ENCODE data around the gene NPHP4.

Gene NPHP4

GRCh38 chr1:5842679-5843078 lies 149.5 kb downstream of the NPHP4 start:
- Histone ChIP-seq H3K27ac (ENCODE audit: low read length) (no peak overlapping the region), H3K9me3 (ENCODE audit: control insufficient read depth in 1 of 2, low read length in 2 of 2) (no peaks in the 10 kb centered on the region), H3K27me3 (ENCODE audit: low read depth, low read length) (no peaks in the 10 kb centered on the region), H3K36me3 (ENCODE audit: control insufficient read depth in 1 of 2, insufficient read depth in 2 of 2, low read length in 2 of 2) (no peaks in the 10 kb centered on the region), H3K4me1 (ENCODE audit: control insufficient read depth in 1 of 2, insufficient read depth in 2 of 2, low read length in 2 of 2) (no peaks in the 10 kb centered on the region), H3K4me3 (ENCODE audit: low read depth in 1 of 2, low read length in 2 of 2) (no peak overlapping the region)

- Histone ChIP-seq H3K4me3 (ENCODE audit: low read depth in 1 of 2, low read length in 2 of 2) (no peak overlapping the region), H3K4me1 (ENCODE audit: control insufficient read depth in 1 of 2, insufficient read depth in 2 of 2, low read length in 2 of 2) (no peaks in the 10 kb centered on the region), H3K9me3 (ENCODE audit: control insufficient read depth in 1 of 2, low read length in 2 of 2) (no peaks in the 10 kb centered on the region), H3K27me3 (ENCODE audit: low read depth, low read length) (no peaks in the 10 kb centered on the region), H3K36me3 (ENCODE audit: control insufficient read depth in 1 of 2, insufficient read depth in 2 of 2, low read length in 2 of 2) (no peaks in the 10 kb centered on the region), H3K27ac (ENCODE audit: low read length) (no peak overlapping the region)
Measured at GRCh38 chr1:5840551-5841001, 151.6 kb downstream of the NPHP4 start.

GRCh38 chr1:5839881-5840550 lies 152.2 kb downstream of the NPHP4 start:
- H3K9me3 ChIP-seq (ENCODE audit: control insufficient read depth in 1 of 2, low read length in 2 of 2): no peaks in the 10 kb centered on the region
- no peak overlapping the region for H3K27ac ChIP-seq (ENCODE audit: low read length)
- H3K4me1 ChIP-seq (ENCODE audit: control insufficient read depth in 1 of 2, insufficient read depth in 2 of 2, low read length in 2 of 2): no peaks in the 10 kb centered on the region
- no peaks in the 10 kb centered on the region for H3K27me3 ChIP-seq (ENCODE audit: low read depth, low read length)
- H3K36me3 ChIP-seq (ENCODE audit: control insufficient read depth in 1 of 2, insufficient read depth in 2 of 2, low read length in 2 of 2): no peaks in the 10 kb centered on the region
- H3K4me3 ChIP-seq (ENCODE audit: low read depth in 1 of 2, low read length in 2 of 2): no peak overlapping the region

GRCh38 chr1:5839161-5839880 lies 152.9 kb downstream of the NPHP4 start:
- Histone ChIP-seq H3K4me1 (ENCODE audit: control insufficient read depth in 1 of 2, insufficient read depth in 2 of 2, low read length in 2 of 2) (no peaks in the 10 kb centered on the region), H3K27ac (ENCODE audit: low read length) (no peak overlapping the region), H3K4me3 (ENCODE audit: low read depth in 1 of 2, low read length in 2 of 2) (no peak overlapping the region), H3K36me3 (ENCODE audit: control insufficient read depth in 1 of 2, insufficient read depth in 2 of 2, low read length in 2 of 2) (no peaks in the 10 kb centered on the region), H3K9me3 (ENCODE audit: control insufficient read depth in 1 of 2, low read length in 2 of 2) (no peaks in the 10 kb centered on the region), H3K27me3 (ENCODE audit: low read depth, low read length) (no peaks in the 10 kb centered on the region)

- Histone ChIP-seq H3K4me1 (ENCODE audit: control insufficient read depth in 1 of 2, insufficient read depth in 2 of 2, low read length in 2 of 2) (no peaks in the 10 kb centered on the region), H3K27ac (ENCODE audit: low read length) (no peak overlapping the region), H3K9me3 (ENCODE audit: control insufficient read depth in 1 of 2, low read length in 2 of 2) (no peaks in the 10 kb centered on the region), H3K27me3 (ENCODE audit: low read depth, low read length) (no peaks in the 10 kb centered on the region), H3K4me3 (ENCODE audit: low read depth in 1 of 2, low read length in 2 of 2) (no peak overlapping the region), H3K36me3 (ENCODE audit: control insufficient read depth in 1 of 2, insufficient read depth in 2 of 2, low read length in 2 of 2) (no peaks in the 10 kb centered on the region)
Measured at GRCh38 chr1:5837976-5838653, 154.1 kb downstream of the NPHP4 start.

GRCh38 chr1:5836776-5837440 lies 155.3 kb downstream of the NPHP4 start:
- Histone ChIP-seq H3K36me3 (ENCODE audit: control insufficient read depth in 1 of 2, insufficient read depth in 2 of 2, low read length in 2 of 2) (no peaks in the 10 kb centered on the region), H3K27me3 (ENCODE audit: low read depth, low read length) (no peaks in the 10 kb centered on the region), H3K9me3 (ENCODE audit: control insufficient read depth in 1 of 2, low read length in 2 of 2) (no peaks in the 10 kb centered on the region), H3K27ac (ENCODE audit: low read length) (no peak overlapping the region), H3K4me3 (ENCODE audit: low read depth in 1 of 2, low read length in 2 of 2) (no peak overlapping the region), H3K4me1 (ENCODE audit: control insufficient read depth in 1 of 2, insufficient read depth in 2 of 2, low read length in 2 of 2) (no peaks in the 10 kb centered on the region)

- Histone ChIP-seq H3K4me1 (ENCODE audit: control insufficient read depth in 1 of 2, insufficient read depth in 2 of 2, low read length in 2 of 2) (no peaks in the 10 kb centered on the region), H3K9me3 (ENCODE audit: control insufficient read depth in 1 of 2, low read length in 2 of 2) (no peaks in the 10 kb centered on the region), H3K4me3 (ENCODE audit: low read depth in 1 of 2, low read length in 2 of 2) (no peak overlapping the region), H3K36me3 (ENCODE audit: control insufficient read depth in 1 of 2, insufficient read depth in 2 of 2, low read length in 2 of 2) (no peaks in the 10 kb centered on the region), H3K27me3 (ENCODE audit: low read depth, low read length) (no peaks in the 10 kb centered on the region), H3K27ac (ENCODE audit: low read length) (no peak overlapping the region)
Measured at GRCh38 chr1:5835179-5835562, 157.1 kb downstream of the NPHP4 start.

GRCh38 chr1:5834477-5835178 lies 157.6 kb downstream of the NPHP4 start:
- Histone ChIP-seq H3K9me3 (ENCODE audit: control insufficient read depth in 1 of 2, low read length in 2 of 2) (no peaks in the 10 kb centered on the region), H3K27ac (ENCODE audit: low read length) (no peak overlapping the region), H3K36me3 (ENCODE audit: control insufficient read depth in 1 of 2, insufficient read depth in 2 of 2, low read length in 2 of 2) (no peaks in the 10 kb centered on the region), H3K4me3 (ENCODE audit: low read depth in 1 of 2, low read length in 2 of 2) (no peak overlapping the region), H3K27me3 (ENCODE audit: low read depth, low read length) (no peaks in the 10 kb centered on the region), H3K4me1 (ENCODE audit: control insufficient read depth in 1 of 2, insufficient read depth in 2 of 2, low read length in 2 of 2) (no peaks in the 10 kb centered on the region)

GRCh38 chr1:5833911-5834310 lies 158.3 kb downstream of the NPHP4 start:
- H3K27ac ChIP-seq (ENCODE audit: low read length): no peak overlapping the region
- H3K4me1 ChIP-seq (ENCODE audit: control insufficient read depth in 1 of 2, insufficient read depth in 2 of 2, low read length in 2 of 2): no peaks in the 10 kb centered on the region
- no peaks in the 10 kb centered on the region for H3K36me3 ChIP-seq (ENCODE audit: control insufficient read depth in 1 of 2, insufficient read depth in 2 of 2, low read length in 2 of 2)
- H3K4me3 ChIP-seq (ENCODE audit: low read depth in 1 of 2, low read length in 2 of 2): no peak overlapping the region
- no peaks in the 10 kb centered on the region for H3K27me3 ChIP-seq (ENCODE audit: low read depth, low read length)
- H3K9me3 ChIP-seq (ENCODE audit: control insufficient read depth in 1 of 2, low read length in 2 of 2): no peaks in the 10 kb centered on the region

GRCh38 chr1:5832916-5833895 lies 159.0 kb downstream of the NPHP4 start:
- Histone ChIP-seq H3K36me3 (ENCODE audit: control insufficient read depth in 1 of 2, insufficient read depth in 2 of 2, low read length in 2 of 2) (no peaks in the 10 kb centered on the region), H3K27ac (ENCODE audit: low read length) (no peak overlapping the region), H3K4me3 (ENCODE audit: low read depth in 1 of 2, low read length in 2 of 2) (no peak overlapping the region), H3K4me1 (ENCODE audit: control insufficient read depth in 1 of 2, insufficient read depth in 2 of 2, low read length in 2 of 2) (no peaks in the 10 kb centered on the region), H3K27me3 (ENCODE audit: low read depth, low read length) (no peaks in the 10 kb centered on the region), H3K9me3 (ENCODE audit: control insufficient read depth in 1 of 2, low read length in 2 of 2) (no peaks in the 10 kb centered on the region)

All from muscle layer of duodenum (tissue), 2 donors.